T-cell (primary cell): ENCODE measurements around the gene NELFB. TPM values are rescaled to one million over a fixed set of nuclear protein-coding genes. Genes with fewer than 3 reads are reported as not detected.

ENCODE experiments used
- ATAC-seq, 4 experiments: fragments of 200-7000 bp in 3 of 4; fragments of 150-1000 bp in 1 of 4; cut with Tn5 transposase; replicated peaks in 1 of 4; 1 replicate in 3 of 4; 2 replicates in 1 of 4; pipeline ENCODE4 v1.10.0; 2021; ENCODE audit warnings: moderate library complexity in 3 of 4, mild to moderate bottlenecking in 2 of 4, moderate number of reproducible peaks in 1 of 4
- CTCF ChIA-PET, 2 donors: fragments of 300-600 bp; sonication (Branson Sonifier 250); formaldehyde crosslinking; loops; one replicate each; lab custom pipeline; 2022; ENCODE audit warnings: antibody characterized with exemption in 2 of 2; lab: Charles Lee
- POLR2A ChIA-PET, 2 donors: fragments of 300-600 bp; sonication (Branson Sonifier 250); formaldehyde crosslinking; loops; one replicate each; lab custom pipeline; 2022; ENCODE audit warnings: antibody characterized with exemption in 2 of 2; lab: Charles Lee
- DNase-seq, 35 experiments: peaks; one replicate each; pipeline versions ENCODE4 v3.0.0 to v3.0.0-alpha.2; 2013 to 2023
- H3K27ac ChIP-seq: one replicate; pipeline ENCODE4 v1.5.1; 2013; ENCODE audit warnings: low read length
- H3K27me3 ChIP-seq, 2 experiments: replicated peaks in 1 of 2; 1 replicate in 1 of 2; 2 replicates in 1 of 2; pipeline versions ENCODE4 v1.6.1 to v1.7.0; 2013; ENCODE audit warnings: low read length in 1 of 2, mixed read lengths in 1 of 2; ENCODE audit not compliant: control insufficient read depth in 2 of 2, insufficient read depth in 2 of 2; ENCODE audit errors: extremely low read depth in 1 of 2
- H3K36me3 ChIP-seq, 2 donors: 1 replicate in 1 of 2; 2 replicates in 1 of 2; pipeline versions ENCODE4 v1.6.1 to v1.7.0; 2013; ENCODE audit warnings: low read length in 1 of 2; ENCODE audit not compliant: control insufficient read depth in 2 of 2, insufficient read depth in 1 of 2; ENCODE audit errors: extremely low read depth in 1 of 2
- H3K4me1 ChIP-seq, 2 experiments: 1 replicate in 1 of 2; 2 replicates in 1 of 2; pipeline versions ENCODE4 v1.6.1 to v1.7.0; 2013; ENCODE audit warnings: low read length in 2 of 2, mixed read lengths in 1 of 2; ENCODE audit not compliant: insufficient read depth in 2 of 2, control insufficient read depth in 1 of 2; ENCODE audit errors: extremely low read depth in 1 of 2
- H3K4me3 ChIP-seq, 2 donors: 1 replicate in 1 of 2; 2 replicates in 1 of 2; pipeline versions ENCODE4 v1.5.1 to v1.7.0; 2013; ENCODE audit warnings: mild to moderate bottlenecking in 2 of 2, low read length in 1 of 2, moderate library complexity in 1 of 2; ENCODE audit not compliant: control insufficient read depth in 1 of 2; ENCODE audit errors: extremely low read depth in 1 of 2
- H3K9me3 ChIP-seq: 2 replicates; pipeline ENCODE4 v1.7.0; 2013
- H3K27ac Mint-ChIP-seq, 2 donors: one replicate each; pipeline ENCODE4 v1.8.0; 2020 to 2021; ENCODE audit warnings: mild to moderate bottlenecking in 2 of 2, mixed read lengths in 2 of 2
- H3K27me3 Mint-ChIP-seq, 2 donors: one replicate each; pipeline ENCODE4 v1.8.0; 2021 to 2022; ENCODE audit warnings: mixed read lengths in 2 of 2
- H3K36me3 Mint-ChIP-seq: one replicate; pipeline ENCODE4 v1.8.0; 2021; ENCODE audit warnings: mixed read lengths
- H3K4me1 Mint-ChIP-seq, 3 donors: one replicate each; pipeline ENCODE4 v1.8.0; 2020 to 2022; ENCODE audit warnings: mixed read lengths in 3 of 3, mild to moderate bottlenecking in 1 of 3
- H3K4me3 Mint-ChIP-seq, 3 donors: one replicate each; pipeline ENCODE4 v1.8.0; 2020 to 2022; ENCODE audit warnings: mild to moderate bottlenecking in 3 of 3, mixed read lengths in 3 of 3, moderate library complexity in 3 of 3
- H3K9me3 Mint-ChIP-seq, 3 donors: one replicate each; pipeline ENCODE4 v1.8.0; 2020 to 2022; ENCODE audit warnings: mixed read lengths in 3 of 3
- WGBS: methylation state at CpG from one replicate; pipeline ENCODE4 v1.1.5; 2013; ENCODE audit warnings: missing lambda C conversion rate; ENCODE audit not compliant: insufficient coverage; 5-methylcytosine and 5-hydroxymethylcytosine counted together
- total RNA-seq, 35 experiments: library from RNA in 6 of 35; stranded (reverse) in 6 of 35; fragments of 120-200 nt in 1 of 35; gene quantifications; one replicate each; pipeline versions ENCODE4 v1.2.1 to v1.2.4 and lab custom pipeline; 2013 to 2026

The NELFB gene
- total RNA-seq, 5 donors from 2014 or later (not counting 1 experiment from before 2014, with no cell fraction given), result 36.1 to 62.2 (median 58.8) TPM

DNA sequence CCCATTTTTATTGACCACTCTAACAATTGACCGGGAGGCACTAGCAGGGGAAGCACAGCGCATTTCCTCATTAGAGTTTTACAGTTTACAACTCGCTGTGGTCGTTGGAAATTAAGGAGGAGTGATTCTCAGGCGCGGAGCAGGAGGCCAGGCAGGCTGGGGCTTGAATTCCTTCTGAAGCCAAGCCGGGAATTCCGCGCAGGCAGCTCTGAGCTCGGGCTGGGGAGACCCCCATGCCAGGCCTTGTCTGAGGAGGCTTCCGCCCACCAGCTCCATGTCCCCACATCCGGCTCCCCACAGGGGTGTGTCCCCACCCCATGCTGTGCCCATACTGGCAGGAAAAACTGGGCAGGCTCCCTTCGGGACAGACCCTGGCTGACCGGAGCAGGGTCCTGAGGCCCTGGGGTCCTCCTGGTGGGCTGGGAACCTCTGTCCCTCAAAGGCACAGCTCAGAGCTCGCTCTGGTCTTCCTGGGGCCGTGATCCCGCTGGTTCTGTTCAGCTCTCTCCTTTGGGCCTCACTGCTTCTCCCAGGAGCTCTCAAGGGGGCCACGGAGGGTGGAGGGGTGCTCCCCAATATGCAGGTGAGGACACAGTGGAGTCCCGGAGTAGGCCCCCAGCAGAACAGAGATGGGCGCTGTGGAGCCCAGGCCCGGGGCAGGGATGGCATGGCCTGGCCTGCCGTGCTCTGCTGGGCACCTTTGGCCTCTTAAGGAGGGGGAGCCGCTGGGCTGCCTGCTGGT lies 48.2 kb downstream of the NELFB start:
- H3K36me3 ChIP-seq, result no peaks in the 10 kb centered on the region
- Mint-ChIP-seq H3K27me3 (peaks cover 3 to 15% of the 10 kb centered on the region in 2 donors), H3K9me3 (no peaks in the 10 kb centered on the region), H3K4me3 (peak overlapping the region; percentile 17 to 45 (median 31)), H3K4me1 (peaks cover 5 to 26% (median 14%) of the 10 kb centered on the region in 3 donors), H3K27ac (no peak overlapping the region), H3K36me3 (no peaks in the 10 kb centered on the region)
- H3K27ac ChIP-seq, result no peak overlapping the region
- DNase-seq, result peak in 2 of 35 experiments; percentile 3 to 23
- ChIA-PET POLR2A (no interaction called here), CTCF (no interaction called here)
- peaks cover 4 to 53% of the 10 kb centered on the region in 2 experiments for H3K27me3 ChIP-seq
- H3K9me3 ChIP-seq, result no peaks in the 10 kb centered on the region
- no peak for ATAC-seq
- WGBS, result 88% methylated on average over 20 of the region's 23 CpGs
- peaks cover 9 to 54% of the 10 kb centered on the region in 2 experiments for H3K4me1 ChIP-seq
- no peak overlapping the region for H3K4me3 ChIP-seq

DNA sequence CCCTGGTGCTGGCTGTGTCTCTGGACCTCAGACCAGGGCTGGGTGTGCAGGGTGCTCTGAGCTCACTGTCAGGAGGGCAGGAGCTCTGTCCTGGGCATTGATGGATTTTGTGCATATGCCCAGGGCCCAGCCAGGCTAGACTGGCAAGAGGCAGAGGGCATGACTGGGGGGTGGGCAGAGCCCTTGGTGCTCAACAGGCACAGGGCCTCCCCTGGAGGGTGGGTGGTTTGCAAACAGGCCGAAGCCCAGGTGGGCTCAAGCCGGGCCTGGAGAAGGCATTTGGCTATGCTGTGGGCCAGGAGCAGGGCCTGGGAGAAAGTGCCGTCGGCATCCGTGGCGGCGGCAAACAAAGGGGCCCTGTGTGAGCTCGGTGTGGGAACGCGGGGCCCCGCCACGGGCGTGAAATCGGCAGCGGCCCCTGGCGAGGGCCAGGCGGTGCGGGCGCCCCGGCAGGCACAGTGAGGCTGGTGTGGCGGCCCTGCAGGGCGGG lies 48.8 kb downstream of the NELFB start:
- Mint-ChIP-seq H3K27ac (no peak overlapping the region), H3K4me1 (peaks cover 5 to 26% (median 14%) of the 10 kb centered on the region in 3 donors), H3K36me3 (no peaks in the 10 kb centered on the region), H3K27me3 (peaks cover 3 to 12% of the 10 kb centered on the region in 2 donors), H3K4me3 (peak overlapping the region; percentile 17 to 45 (median 31)), H3K9me3 (no peaks in the 10 kb centered on the region)
- no peaks in the 10 kb centered on the region for H3K36me3 ChIP-seq
- no peaks in the 10 kb centered on the region for H3K9me3 ChIP-seq
- H3K27me3 ChIP-seq, result peaks cover 3 to 47% of the 10 kb centered on the region in 2 experiments
- no peak overlapping the region for H3K27ac ChIP-seq
- ATAC-seq, result no peak
- WGBS, result 93% methylated on average over 22 of the region's 22 CpGs
- peak in 1 of 35 experiments; percentile 3 for DNase-seq
- ChIA-PET POLR2A (no interaction called here), CTCF (no interaction called here)
- peaks cover 9 to 54% of the 10 kb centered on the region in 2 experiments for H3K4me1 ChIP-seq
- H3K4me3 ChIP-seq, result no peak overlapping the region

DNA sequence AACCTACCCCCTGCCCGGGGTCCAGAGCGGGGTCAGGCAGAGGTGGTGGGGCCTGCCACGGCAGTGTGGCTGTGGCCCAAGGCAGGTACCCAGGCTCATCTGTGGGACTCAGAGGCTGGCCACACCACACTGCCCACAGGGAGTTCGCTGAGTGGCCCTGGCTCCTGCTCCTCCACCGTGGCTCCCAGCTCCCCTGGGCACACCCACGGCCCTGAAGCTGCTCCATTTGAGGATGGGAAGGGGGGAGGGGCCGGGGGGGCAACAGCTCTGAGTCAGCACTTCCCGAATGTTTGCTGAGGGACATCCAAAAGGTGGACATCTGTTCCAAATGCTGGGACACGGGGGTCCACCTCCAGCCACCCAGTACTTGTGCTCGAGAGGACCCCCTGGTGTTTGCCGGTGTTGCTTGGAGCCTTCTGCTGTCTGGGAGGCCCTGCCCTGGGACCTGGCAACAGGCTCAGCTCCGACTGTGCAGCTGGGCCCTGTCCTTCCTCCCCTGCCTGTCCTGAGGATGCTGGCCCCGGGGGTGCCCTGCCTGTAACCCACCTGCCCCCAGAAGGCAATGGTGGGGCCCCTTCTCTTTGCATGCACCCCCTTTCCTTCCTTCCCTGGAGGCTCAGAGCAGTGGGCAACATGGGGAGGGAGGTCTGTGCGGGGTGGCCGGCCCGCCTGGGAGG lies 49.4 kb downstream of the NELFB start:
- no peak overlapping the region for H3K4me3 ChIP-seq
- H3K27ac ChIP-seq, result no peak overlapping the region
- Mint-ChIP-seq H3K27me3 (peaks cover 3 to 7% of the 10 kb centered on the region in 2 donors), H3K27ac (no peak overlapping the region), H3K9me3 (no peaks in the 10 kb centered on the region), H3K36me3 (no peaks in the 10 kb centered on the region), H3K4me3 (no peak overlapping the region), H3K4me1 (peaks cover 5 to 26% (median 14%) of the 10 kb centered on the region in 3 donors)
- DNase-seq, result no peak
- ChIA-PET POLR2A (no interaction called here), CTCF (no interaction called here)
- peaks cover 3 to 41% of the 10 kb centered on the region in 2 experiments for H3K27me3 ChIP-seq
- H3K36me3 ChIP-seq, result no peaks in the 10 kb centered on the region
- 78% methylated on average over 12 of the region's 16 CpGs for WGBS
- no peaks in the 10 kb centered on the region for H3K9me3 ChIP-seq
- peaks cover 9 to 54% of the 10 kb centered on the region in 2 experiments for H3K4me1 ChIP-seq
- no peak for ATAC-seq

- CTCF ChIA-PET, result no interaction called here
- Histone ChIP-seq H3K4me1 (peaks cover 9 to 50% of the 10 kb centered on the region in 2 experiments), H3K27ac (no peak overlapping the region), H3K36me3 (no peaks in the 10 kb centered on the region), H3K4me3 (peak overlapping the region in 1 of 2 donors; percentile 40), H3K9me3 (no peaks in the 10 kb centered on the region), H3K27me3 (peaks cover 0 to 34% of the 10 kb centered on the region in 2 experiments)
- H3K4me1 Mint-ChIP-seq, result peaks cover 5 to 22% (median 14%) of the 10 kb centered on the region in 3 donors
- peaks cover 0 to 3% of the 10 kb centered on the region in 2 donors for H3K27me3 Mint-ChIP-seq
- H3K9me3 Mint-ChIP-seq, result no peaks in the 10 kb centered on the region
- peak overlapping the region in 1 of 2 donors; percentile 74 for H3K27ac Mint-ChIP-seq
- ATAC-seq, result peak; percentile 21 to 49 (median 38)
- peak in 34 of 35 experiments; percentile 19 to 72 (median 46) for DNase-seq
- no peaks in the 10 kb centered on the region for H3K36me3 Mint-ChIP-seq
- H3K4me3 Mint-ChIP-seq, result peak overlapping the region in 2 of 3 donors; percentile 31 to 45
- WGBS, result 80% methylated on average over 18 of the region's 36 CpGs
- POLR2A ChIA-PET, result no interaction called here
Observed at GRCh38 chr9:137305060-137305797, 50.1 kb downstream of the NELFB start.

- DNase-seq, result no peak
- Mint-ChIP-seq H3K4me1 (peaks cover 2 to 20% (median 13%) of the 10 kb centered on the region in 3 donors), H3K27ac (no peak overlapping the region), H3K27me3 (peaks cover 0 to 1% of the 10 kb centered on the region in 2 donors), H3K36me3 (no peaks in the 10 kb centered on the region), H3K9me3 (no peaks in the 10 kb centered on the region), H3K4me3 (peak overlapping the region in 1 of 3 donors; percentile 45)
- ATAC-seq, result no peak
- Histone ChIP-seq H3K4me3 (peak overlapping the region in 1 of 2 donors; percentile 40), H3K4me1 (peaks cover 8 to 46% of the 10 kb centered on the region in 2 experiments), H3K27me3 (peaks cover 0 to 30% of the 10 kb centered on the region in 2 experiments), H3K9me3 (no peaks in the 10 kb centered on the region), H3K27ac (no peak overlapping the region), H3K36me3 (no peaks in the 10 kb centered on the region)
- CTCF ChIA-PET, result interaction anchor here in 1 of 2 donors (0.6 kb wide), 1 partner anchor 99 kb away, joined by 3 read pairs; no protein-coding TSS in a partner anchor
- WGBS, result 40% methylated on average over 5 of the region's 8 CpGs
- POLR2A ChIA-PET, result no interaction called here
Observed at GRCh38 chr9:137305798-137306065, 50.6 kb downstream of the NELFB start.
